ENCODE results near the gene FAM111B. TPM values are rescaled to one million over a fixed set of nuclear protein-coding genes. Genes with fewer than 3 reads are reported as not detected.

The FAM111B gene
- total RNA-seq, 1 donor from 2014 or later = 13.1 TPM

DNA sequence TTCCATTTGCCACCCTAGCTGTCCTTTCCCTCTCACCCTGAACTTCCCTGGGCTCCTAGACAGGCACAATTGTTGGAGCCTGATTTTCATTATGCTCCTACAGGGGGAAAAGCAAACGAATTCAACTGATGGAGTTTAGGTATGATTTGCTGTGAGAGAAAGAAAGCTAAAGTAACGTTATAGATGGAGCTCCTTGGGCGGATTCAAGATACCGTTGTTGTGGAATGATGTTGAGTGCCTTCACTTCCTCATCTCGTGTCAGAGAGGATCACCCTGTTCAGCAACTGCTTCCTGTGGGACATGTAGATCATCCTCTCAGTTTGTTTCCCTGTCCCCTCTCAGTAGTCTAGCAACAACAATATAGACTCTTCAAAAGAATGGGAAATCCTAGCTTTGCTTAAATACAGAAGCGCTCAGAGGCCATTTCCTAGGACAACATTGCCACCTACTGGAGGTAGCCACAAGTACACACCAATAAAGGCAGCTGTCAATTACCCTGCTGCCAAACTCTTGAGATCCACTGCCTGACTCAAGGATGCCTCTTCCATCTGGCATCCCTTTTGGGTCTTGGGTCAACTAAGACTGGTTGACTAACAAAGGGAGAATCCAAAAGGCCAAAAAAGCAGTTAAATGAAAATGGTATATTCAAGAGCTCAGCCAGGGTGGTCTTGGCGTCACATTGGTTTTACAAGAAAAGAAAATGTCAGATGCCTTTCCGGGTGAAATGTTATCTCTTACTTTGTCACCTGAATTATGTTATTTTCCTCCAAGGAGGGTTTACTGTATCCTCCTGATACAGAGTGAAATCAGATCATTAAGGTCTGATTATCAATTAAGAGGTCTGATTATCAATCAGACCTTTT, 51.4 kb downstream of the FAM111B start:
- peak overlapping the region; percentile 62 for H3K27ac Mint-ChIP-seq
- peaks cover 2% of the 10 kb centered on the region for H3K36me3 Mint-ChIP-seq
- H3K9me3 Mint-ChIP-seq = peaks cover 3% of the 10 kb centered on the region
- Histone ChIP-seq H3K27ac (no peak overlapping the region), H3K9ac (no peak overlapping the region), H3K4me3 (no peak overlapping the region), H3K36me3 (no peaks in the 10 kb centered on the region), H4K20me1 (ENCODE audit: low read depth) (no peaks in the 10 kb centered on the region), H3K4me1 (no peaks in the 10 kb centered on the region), H2AFZ (replicated peaks) (peak overlapping the region; percentile 89), H3K79me2 (ENCODE audit: low read depth) (no peaks in the 10 kb centered on the region), H3K4me2 (no peak overlapping the region), H3K9me3 (ENCODE audit: low read depth) (no peaks in the 10 kb centered on the region), H3K27me3 (no peaks in the 10 kb centered on the region), H3F3A (ENCODE audit: low read depth) (no peaks in the 10 kb centered on the region)
- H3K4me3 Mint-ChIP-seq = no peak overlapping the region
- DNase-seq (ENCODE audit: low spot score) = peak; percentile 83
- no peaks in the 10 kb centered on the region for H3K27me3 Mint-ChIP-seq (ENCODE audit: insufficient read depth, low read depth)
- peaks cover 4% of the 10 kb centered on the region for H3K4me1 Mint-ChIP-seq
- TF ChIP-seq CTCF (IDR thresholded peaks at IDR 0.05) (peak; percentile 90), EZH2phosphoT487 (IDR thresholded peaks at IDR 0.05) (no peak)

DNA sequence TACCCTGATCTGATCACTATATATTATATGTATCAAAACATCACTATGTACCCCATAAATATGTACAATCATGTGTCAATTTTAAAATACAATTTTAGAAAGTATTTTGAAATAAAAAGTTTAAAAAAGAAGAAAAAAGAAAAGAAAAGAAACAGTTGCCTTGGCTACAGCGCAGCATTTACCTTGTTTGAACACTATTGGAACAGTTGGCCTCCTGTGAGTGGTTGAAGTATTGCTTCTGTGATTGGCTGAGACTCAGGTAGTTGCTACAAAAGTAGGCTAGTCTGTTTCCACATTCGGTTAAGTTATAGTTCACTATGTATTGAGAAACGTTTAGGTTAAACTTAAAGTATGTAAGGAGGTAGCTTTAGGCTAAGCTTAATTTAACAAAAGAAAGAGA, 57.0 kb downstream of the FAM111B start:
- Histone ChIP-seq H3K9ac (no peak overlapping the region), H3K4me3 (no peak overlapping the region), H4K20me1 (ENCODE audit: low read depth) (no peaks in the 10 kb centered on the region), H3F3A (ENCODE audit: low read depth) (no peaks in the 10 kb centered on the region), H2AFZ (replicated peaks) (no peak overlapping the region), H3K4me2 (no peak overlapping the region), H3K27me3 (no peaks in the 10 kb centered on the region), H3K9me3 (ENCODE audit: low read depth) (no peaks in the 10 kb centered on the region), H3K36me3 (no peaks in the 10 kb centered on the region), H3K4me1 (no peaks in the 10 kb centered on the region), H3K79me2 (ENCODE audit: low read depth) (no peaks in the 10 kb centered on the region), H3K27ac (no peak overlapping the region)
- H3K36me3 Mint-ChIP-seq = no peaks in the 10 kb centered on the region
- no peak overlapping the region for H3K4me3 Mint-ChIP-seq
- H3K27me3 Mint-ChIP-seq (ENCODE audit: insufficient read depth, low read depth) = no peaks in the 10 kb centered on the region
- H3K27ac Mint-ChIP-seq = no peak overlapping the region
- H3K9me3 Mint-ChIP-seq = peaks cover 5% of the 10 kb centered on the region
- DNase-seq (ENCODE audit: low spot score) = no peak
- no peaks in the 10 kb centered on the region for H3K4me1 Mint-ChIP-seq
- TF ChIP-seq EZH2 (IDR thresholded peaks at IDR 0.05) (no peak), EZH2phosphoT487 (IDR thresholded peaks at IDR 0.05) (no peak), CTCF (IDR thresholded peaks at IDR 0.05) (no peak)

DNA sequence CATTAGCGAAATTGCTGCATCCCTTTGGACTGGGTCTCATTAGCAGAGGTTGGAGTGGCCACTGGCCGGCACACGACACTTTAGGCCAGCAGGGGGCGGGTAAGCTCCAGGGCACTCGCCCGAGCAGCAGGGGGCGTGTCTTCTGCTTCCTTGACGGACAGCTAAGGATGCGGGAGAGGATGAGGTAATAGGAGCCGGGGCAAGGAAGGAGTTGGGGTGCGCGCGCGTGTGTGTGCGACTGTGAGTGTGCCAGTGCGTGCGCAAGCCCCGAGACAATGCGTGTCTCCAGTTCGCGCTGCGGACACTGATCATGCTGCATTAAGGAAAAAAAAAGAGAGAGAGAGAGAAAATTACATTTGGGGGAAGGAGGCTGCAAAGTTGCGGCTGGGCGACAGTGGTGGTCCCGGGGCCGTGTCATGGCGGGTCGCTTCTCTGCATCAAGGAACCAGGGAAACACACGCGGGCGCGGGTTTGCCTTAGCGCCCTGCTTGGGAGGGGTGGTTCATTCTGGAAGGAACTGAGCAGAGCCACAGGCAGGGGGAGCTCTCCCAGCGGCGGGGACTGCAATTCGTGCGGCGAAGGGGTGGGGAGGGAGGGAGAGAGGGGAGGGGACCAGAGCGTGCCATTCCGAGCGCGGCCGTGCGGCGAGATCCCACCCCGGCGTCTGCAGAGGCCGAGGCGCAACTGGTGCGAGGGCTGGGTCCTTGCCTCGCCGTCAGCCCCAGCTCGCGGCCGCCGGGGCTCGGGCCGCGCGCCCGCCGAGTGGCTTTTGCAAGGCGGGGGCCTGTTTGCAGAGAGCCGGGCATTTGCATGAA, 64.7 kb downstream of the FAM111B start, which contains the start of gene DTX4:
Gene DTX4, plus strand, starts transcription at position 625 of the 815 bp plus-strand sequence. CDS start 464 bp downstream, outside the sequence.
- H3K27ac ChIP-seq = peak within 1 kb of the TSS; percentile 96
- H3K27ac Mint-ChIP-seq = peak within 1 kb of the TSS; percentile 95
- H3K4me3 Mint-ChIP-seq = peak within 1 kb of the TSS; percentile 99

More for the DNA sequence above, 64.7 kb downstream of the FAM111B start, which contains the start of gene DTX4:
- peak; percentile 97 for DNase-seq (ENCODE audit: low spot score)
- H3K4me2 ChIP-seq = peak within 1 kb of the TSS; percentile 98
- H3K36me3 ChIP-seq = no peaks in the 10 kb centered on the region
- H3K79me2 ChIP-seq (ENCODE audit: low read depth) = peaks cover 47% of the 10 kb centered on the region
- H3K4me3 ChIP-seq = peak within 1 kb of the TSS; percentile 89
- peaks cover 50% of the 10 kb centered on the region for H3F3A ChIP-seq (ENCODE audit: low read depth)
- Mint-ChIP-seq H3K4me1 (peaks cover 28% of the 10 kb centered on the region), H3K9me3 (no peaks in the 10 kb centered on the region), H3K36me3 (peaks cover 8% of the 10 kb centered on the region), H3K27me3 (ENCODE audit: insufficient read depth, low read depth) (peaks cover 10% of the 10 kb centered on the region)
- peak within 1 kb of the TSS; percentile 89 for H2AFZ ChIP-seq (replicated peaks)
- no peaks in the 10 kb centered on the region for H3K27me3 ChIP-seq
- H3K9me3 ChIP-seq (ENCODE audit: low read depth) = no peaks in the 10 kb centered on the region
- peak within 1 kb of the TSS; percentile 66 for H3K9ac ChIP-seq
- peaks cover 40% of the 10 kb centered on the region for H3K4me1 ChIP-seq
- peak; percentile 76 for TF ChIP-seq CTCF (IDR thresholded peaks at IDR 0.05)
- no peak for TF ChIP-seq EZH2 (IDR thresholded peaks at IDR 0.05)
- no peak for TF ChIP-seq EZH2phosphoT487 (IDR thresholded peaks at IDR 0.05)
- peaks cover 30% of the 10 kb centered on the region for H4K20me1 ChIP-seq (ENCODE audit: low read depth)
